Body of pancreas (tissue), 4 donors: ENCODE results near the gene GLDN. TPM values are rescaled to one million over a fixed set of nuclear protein-coding genes. Genes with fewer than 3 reads are reported as not detected.
"Not testable (repeated sequence)": the region's sequence is repeated elsewhere in the genome, so short reads cannot be mapped to it uniquely, and the experiment has no call there.

Experiments
- ATAC-seq: fragments of 150-250 bp; one replicate; pipeline ENCODE4 v1.9.1; 2016
- DNase-seq, 4 donors: peaks; one replicate each; pipeline ENCODE4 v3.0.0-alpha.2; 2019
- H3K27ac ChIP-seq, 4 donors: fragments of 200-600 bp; sonication (generic); 1 replicate in 3 of 4; 2 replicates in 1 of 4; pipeline versions ENCODE4 v1.5.1 to v1.6.1; 2016 to 2019; ENCODE audit warnings: mild to moderate bottlenecking in 1 of 4, mixed read lengths in 1 of 4, moderate library complexity in 1 of 4
- H3K27me3 ChIP-seq, 2 donors: fragments of 200-600 bp; sonication (generic); one replicate each; pipeline ENCODE4 v1.6.0; 2016; ENCODE audit warnings: mild to moderate bottlenecking in 1 of 2
- H3K36me3 ChIP-seq, 2 donors: fragments of 200-600 bp; sonication (generic); replicated peaks in 1 of 2; 2 replicates each; pipeline ENCODE4 v1.5.1; 2016; ENCODE audit warnings: low read depth in 2 of 2; ENCODE audit not compliant: insufficient read depth in 1 of 2
- H3K4me1 ChIP-seq: fragments of 200-600 bp; sonication (generic); one replicate; pipeline ENCODE4 v1.6.0; 2016
- H3K4me3 ChIP-seq, 2 donors: fragments of 200-600 bp; sonication (generic); 1 replicate in 1 of 2; 2 replicates in 1 of 2; pipeline ENCODE4 v1.5.1; 2016 to 2019
- H3K9me3 ChIP-seq, 3 donors: fragments of 200-600 bp; sonication (generic); 1 replicate in 2 of 3; 2 replicates in 1 of 3; pipeline ENCODE4 v1.5.1; 2016
- CTCF ChIP-seq, 7 experiments: fragments of 450-650 bp in 4 of 7; fragments of 200-600 bp in 3 of 7; sonication (generic) in 3 of 7; IDR thresholded peaks; one replicate each; pipeline ENCODE4 v1.5.1; 2016 to 2019; ENCODE audit warnings: antibody characterized with exemption in 7 of 7
- POLR2A ChIP-seq, 3 donors: fragments of 450-650 bp; IDR thresholded peaks; one replicate each; pipeline ENCODE4 v1.6.1; 2016; ENCODE audit warnings: antibody characterized with exemption in 3 of 3, mild to moderate bottlenecking in 2 of 3
- WGBS, 2 donors: methylation state at CpG; one replicate each; pipeline ENCODE4 v1.1.5; 2017; 5-methylcytosine and 5-hydroxymethylcytosine counted together
- intact Hi-C: fragments of 100-400 bp; cut with DNase I; formaldehyde crosslinking; loops from one replicate; pipeline ENCODE4 v1.15.1; 2023
- total RNA-seq, 2 donors: library from RNA; depleted of rRNA; stranded (reverse); fragments of >200 nt; gene quantifications; one replicate each; pipeline ENCODE4 v1.1.0, GENCODE V29; 2016

The GLDN gene
- total RNA-seq, 2 donors from 2014 or later = 2.6 to 5.6 TPM

DNA sequence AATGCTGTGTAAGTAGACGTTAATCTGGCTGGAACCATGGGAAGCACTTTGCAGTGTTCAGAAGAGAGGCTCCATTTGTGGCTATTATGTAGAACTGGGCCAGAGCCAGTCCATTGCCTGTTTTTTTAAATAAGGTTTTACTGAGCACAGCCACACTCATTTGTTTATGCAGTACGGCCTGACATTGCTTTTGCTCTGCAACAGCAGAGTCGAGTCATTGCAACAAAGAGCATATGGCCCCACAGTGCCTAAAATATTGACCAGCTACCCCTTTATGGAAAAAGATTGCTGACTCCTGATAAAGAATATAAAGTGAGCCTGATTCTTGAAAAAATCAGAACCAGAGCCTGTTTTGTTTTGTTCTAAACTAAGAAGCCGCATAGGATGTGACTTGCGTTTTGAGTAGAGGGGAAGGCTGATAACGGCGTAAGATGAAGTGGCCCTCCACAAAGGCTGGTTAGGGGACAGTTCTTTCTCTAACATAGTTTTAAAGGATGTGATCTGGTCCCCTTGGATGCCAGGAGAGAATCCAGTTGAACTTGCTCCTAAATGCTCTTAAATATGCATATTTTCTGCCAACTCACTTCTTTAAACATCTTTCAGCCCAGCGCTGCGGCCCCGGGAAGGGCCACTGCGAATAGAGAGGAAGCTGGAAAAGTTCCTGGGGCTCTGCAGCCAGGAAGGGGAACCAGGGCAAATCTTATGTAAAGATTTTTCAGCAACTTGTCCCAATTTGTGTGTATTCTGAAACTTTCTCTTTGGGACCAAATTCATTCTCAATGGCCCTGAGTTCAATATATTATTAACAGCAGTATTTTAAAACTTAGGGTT, 64.5 kb downstream of the GLDN start:
- Histone ChIP-seq H3K4me3 (no peak overlapping the region), H3K4me1 (no peaks in the 10 kb centered on the region), H3K36me3 (no peaks in the 10 kb centered on the region), H3K27ac (no peak overlapping the region), H3K9me3 (no peaks in the 10 kb centered on the region), H3K27me3 (no peaks in the 10 kb centered on the region)
- ATAC-seq (no peak), DNase-seq (no peak)
- intact Hi-C loops = no loop called here
- no peak for TF ChIP-seq POLR2A (IDR thresholded peaks at IDR 0.05)
- no peak for TF ChIP-seq CTCF (IDR thresholded peaks at IDR 0.05)
- WGBS, 2 donors = 71% methylated on average over 11 of the region's 11 CpGs

DNA sequence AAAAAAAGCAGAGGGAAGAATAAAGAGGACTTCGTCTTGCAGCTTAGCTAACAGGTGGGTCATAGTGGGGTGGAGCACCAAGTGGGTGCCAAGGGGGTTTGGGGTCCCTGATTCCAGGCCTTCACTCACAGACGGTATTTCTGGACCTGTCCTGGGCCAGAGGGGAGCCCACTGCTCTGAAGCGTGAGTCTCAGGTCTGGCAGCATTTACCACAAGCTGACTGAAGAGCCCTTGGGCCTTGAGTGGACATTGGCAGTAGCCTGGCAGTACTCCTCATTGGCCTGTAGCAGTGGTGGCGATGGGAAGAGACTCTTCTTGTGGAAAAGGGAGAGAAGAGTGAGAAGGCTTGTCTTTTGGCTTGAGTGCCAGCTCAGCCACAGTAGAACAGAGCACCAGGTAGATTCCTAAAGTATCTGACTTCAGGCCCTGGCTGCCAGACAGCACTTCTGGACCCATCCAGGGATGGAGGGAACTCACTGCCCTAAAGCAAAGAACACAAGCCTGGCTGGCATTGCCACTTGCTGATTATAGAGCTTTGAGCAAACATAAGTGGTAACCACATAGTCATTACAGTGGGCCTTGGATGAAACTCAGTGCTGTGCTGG, 72.9 kb downstream of the GLDN start:
- Histone ChIP-seq H3K4me1 (no peaks in the 10 kb centered on the region), H3K36me3 (no peaks in the 10 kb centered on the region), H3K27me3 (no peaks in the 10 kb centered on the region), H3K27ac (no peak overlapping the region), H3K9me3 (no peaks in the 10 kb centered on the region), H3K4me3 (no peak overlapping the region)
- DNase-seq (no peak), ATAC-seq (no peak)
- intact Hi-C loops = no loop called here
- TF ChIP-seq CTCF (IDR thresholded peaks at IDR 0.05) (no peak), POLR2A (IDR thresholded peaks at IDR 0.05) (no peak)
- WGBS, 2 donors = 92 to 95% methylated on average over 4 of the region's 4 CpGs

GRCh38 chr15:51416129-51416528, 74.7 kb downstream of the GLDN start:
- TF ChIP-seq POLR2A (IDR thresholded peaks at IDR 0.05) (no peak), CTCF (IDR thresholded peaks at IDR 0.05) (no peak)
- 55 to 59% methylated on average over 4 of the region's 4 CpGs for WGBS, 2 donors

GRCh38 chr15:51423040-51423439, 81.6 kb downstream of the GLDN start:
- ATAC-seq, DNase-seq, H3K4me3 ChIP-seq, H3K9me3 ChIP-seq, H3K4me1 ChIP-seq, intact Hi-C loops, H3K27ac ChIP-seq, H3K27me3 ChIP-seq, H3K36me3 ChIP-seq: not testable (repeated sequence)
- WGBS, 2 donors = 96 to 99% methylated on average over 7 to 8 of the region's 16 CpGs

More at GRCh38 chr15:51416129-51416528, 74.7 kb downstream of the GLDN start:
- Histone ChIP-seq H3K27me3 (no peaks in the 10 kb centered on the region), H3K4me1 (no peaks in the 10 kb centered on the region), H3K27ac (no peak overlapping the region), H3K9me3 (no peaks in the 10 kb centered on the region), H3K36me3 (no peaks in the 10 kb centered on the region), H3K4me3 (no peak overlapping the region)
- DNase-seq (no peak), ATAC-seq (no peak)
- intact Hi-C loops = no loop called here

- no peak overlapping the region for H3K4me3 ChIP-seq
- no peak for ATAC-seq
- intact Hi-C loops = no loop called here
- no peak overlapping the region for H3K27ac ChIP-seq
- 81 to 83% methylated on average over 1 of the region's 1 CpG for WGBS, 2 donors
- no peaks in the 10 kb centered on the region for H3K9me3 ChIP-seq
- H3K27me3 ChIP-seq = no peaks in the 10 kb centered on the region
- TF ChIP-seq CTCF (IDR thresholded peaks at IDR 0.05) (no peak), POLR2A (IDR thresholded peaks at IDR 0.05) (no peak)
- H3K4me1 ChIP-seq = no peaks in the 10 kb centered on the region
- no peaks in the 10 kb centered on the region for H3K36me3 ChIP-seq
- DNase-seq = no peak
These were observed 83.3 kb downstream of the GLDN start for GRCh38 chr15:51424780-51425179.
